GM18520 (cell line): Measurements from ENCODE around the gene ADRA2C.

ENCODE experiments used
- ATAC-seq: cut with Tn5 transposase; IDR thresholded peaks from one replicate; pipeline ENCODE4 v1.9.1; 2021; ENCODE audit not compliant: unreplicated experiment

ADRA2C gene

DNA sequence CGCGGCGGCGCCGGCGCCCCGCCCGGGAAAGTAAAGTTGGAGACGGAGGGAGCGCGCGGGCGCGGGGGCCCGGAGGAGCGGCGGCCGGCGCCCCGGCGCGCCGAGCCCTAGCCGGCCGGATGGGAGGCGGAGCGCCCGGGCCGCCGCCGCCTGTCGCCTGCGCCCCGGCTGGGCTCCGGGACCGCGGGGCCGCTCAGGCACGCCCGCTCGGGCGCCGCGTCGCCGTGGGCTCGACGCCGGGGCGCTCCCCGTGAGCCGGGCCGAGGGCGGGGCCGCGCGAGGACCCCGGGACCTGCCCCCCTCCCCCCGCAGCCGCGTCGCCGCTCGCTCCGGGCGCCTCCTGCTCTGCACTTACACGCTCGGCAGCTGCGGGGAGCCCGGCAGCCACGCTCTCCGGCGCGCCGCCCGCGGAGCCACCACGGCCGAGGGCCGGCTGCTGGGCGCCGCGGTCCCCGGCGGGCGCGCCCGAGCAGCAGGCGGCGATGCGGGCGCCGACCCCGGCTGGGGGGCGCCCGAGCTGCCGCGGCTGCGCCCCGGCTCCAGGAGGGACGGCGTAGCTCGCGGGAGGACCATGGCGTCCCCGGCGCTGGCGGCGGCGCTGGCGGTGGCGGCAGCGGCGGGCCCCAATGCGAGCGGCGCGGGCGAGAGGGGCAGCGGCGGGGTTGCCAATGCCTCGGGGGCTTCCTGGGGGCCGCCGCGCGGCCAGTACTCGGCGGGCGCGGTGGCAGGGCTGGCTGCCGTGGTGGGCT, at the start of gene ADRA2C:
TSS of gene ADRA2C (plus strand) at position 350 of the 749 bp plus-strand sequence. CDS start at position 572, 222 bp downstream.
- ATAC-seq, result no peak

DNA sequence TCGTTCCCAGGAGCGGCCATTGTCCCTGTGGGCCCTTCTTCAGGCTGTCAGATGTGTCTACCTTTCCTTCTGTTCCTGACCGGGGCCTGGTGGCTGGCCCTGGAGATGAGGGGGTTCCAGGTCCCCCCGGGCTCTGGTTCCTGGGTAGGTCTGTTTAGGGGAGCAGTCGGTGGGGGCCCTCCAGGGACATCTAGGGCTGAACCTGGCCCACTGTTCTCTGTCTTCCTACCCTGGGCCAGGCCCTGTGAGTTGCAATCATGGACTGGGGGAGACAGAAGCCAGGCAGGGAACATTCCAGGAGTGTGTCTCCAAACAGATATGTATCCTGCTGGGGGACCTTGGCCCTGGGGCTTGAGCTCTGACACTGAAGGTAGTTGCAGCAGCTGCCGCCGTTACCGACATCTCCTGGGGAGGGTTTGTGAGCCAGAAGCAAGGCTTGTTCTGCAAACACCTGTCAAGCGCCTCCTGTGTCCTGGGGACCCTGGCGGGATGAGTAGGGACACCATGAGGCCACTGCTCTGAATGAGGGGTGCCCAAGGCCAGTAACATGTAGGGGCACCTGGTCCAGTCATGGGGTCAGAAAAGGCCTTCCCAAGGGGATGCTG, 49.5 kb upstream of the ADRA2C start:
- ATAC-seq, result no peak

DNA sequence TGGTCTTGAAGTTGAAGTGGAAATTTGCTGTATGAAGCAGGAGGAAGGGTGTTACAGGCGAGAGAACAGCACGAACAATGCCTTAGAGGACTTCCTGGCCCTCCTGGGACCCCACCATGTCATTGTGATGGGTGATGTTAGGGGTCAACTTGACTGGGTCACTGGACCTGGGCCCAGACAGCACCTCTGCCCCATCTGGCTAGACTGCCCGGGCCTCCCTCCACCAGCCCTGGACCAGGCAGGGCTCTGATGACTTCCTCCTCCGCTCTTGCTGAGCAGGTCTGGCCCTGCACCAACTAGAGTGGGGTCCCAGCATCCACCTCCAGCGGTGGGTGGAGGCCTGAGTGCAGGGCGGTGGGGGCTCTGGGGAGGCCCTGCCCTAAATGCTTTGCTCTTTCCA, 48.9 kb upstream of the ADRA2C start:
- no peak for ATAC-seq

DNA sequence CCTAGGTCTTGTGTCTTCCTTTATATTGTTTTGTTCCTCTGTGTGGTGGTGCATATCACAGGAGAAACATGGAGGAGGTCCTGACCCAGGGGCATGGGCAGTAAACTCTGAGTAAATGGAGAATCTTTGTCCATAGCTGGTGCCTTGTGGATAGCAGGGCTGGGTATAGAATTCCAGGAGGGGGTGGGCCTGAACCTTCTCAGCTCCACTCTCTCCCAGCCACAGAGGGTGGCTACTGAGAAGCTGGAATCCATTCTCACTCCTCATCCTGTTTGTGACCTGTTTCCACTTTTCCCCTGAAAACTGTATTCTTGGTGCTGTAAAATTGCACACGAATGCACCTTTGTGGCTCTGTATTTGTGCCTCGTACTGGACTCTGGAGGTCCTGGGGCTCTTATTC, 47.7 kb upstream of the ADRA2C start:
- no peak for ATAC-seq

DNA sequence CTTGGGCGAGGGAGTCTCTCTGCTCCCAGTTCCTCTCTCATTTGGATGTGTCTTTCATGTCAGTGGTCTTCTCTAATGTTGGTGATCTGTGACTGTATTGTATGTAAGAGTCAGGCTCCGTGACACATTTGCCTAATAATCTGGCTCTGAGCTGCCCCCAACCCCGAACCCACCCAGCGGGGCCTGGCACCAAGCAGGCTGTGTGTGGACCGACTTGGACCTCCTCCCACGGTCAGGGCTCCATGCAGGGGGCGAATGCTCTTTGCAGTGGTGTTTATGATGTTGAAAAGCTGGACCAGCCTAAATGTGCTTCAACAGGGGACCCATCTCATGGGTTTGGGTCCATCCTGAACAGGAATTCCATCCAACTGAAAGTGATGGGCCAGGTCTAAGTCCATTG, 47.0 kb upstream of the ADRA2C start:
- ATAC-seq, result no peak

DNA sequence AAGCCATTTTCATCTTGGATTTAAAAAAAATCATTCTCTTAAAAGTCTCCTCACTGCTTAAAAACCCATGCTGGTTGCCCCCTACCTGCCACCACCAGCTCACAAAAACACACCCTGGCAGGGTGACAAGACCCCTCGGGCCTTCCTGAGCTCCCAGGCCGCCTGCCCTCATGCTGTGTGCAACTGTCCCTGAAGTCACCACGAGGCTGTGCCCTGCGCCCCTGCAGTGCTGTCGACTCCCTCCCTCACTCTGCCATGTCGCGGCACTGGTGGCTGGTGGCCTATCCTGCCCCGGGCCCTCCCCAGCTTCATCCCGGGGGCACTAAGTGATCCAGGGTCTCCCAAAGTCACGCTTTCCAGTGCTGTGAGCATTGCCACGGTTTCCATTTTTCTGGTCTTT, 46.3 kb upstream of the ADRA2C start:
- ATAC-seq, result no peak

DNA sequence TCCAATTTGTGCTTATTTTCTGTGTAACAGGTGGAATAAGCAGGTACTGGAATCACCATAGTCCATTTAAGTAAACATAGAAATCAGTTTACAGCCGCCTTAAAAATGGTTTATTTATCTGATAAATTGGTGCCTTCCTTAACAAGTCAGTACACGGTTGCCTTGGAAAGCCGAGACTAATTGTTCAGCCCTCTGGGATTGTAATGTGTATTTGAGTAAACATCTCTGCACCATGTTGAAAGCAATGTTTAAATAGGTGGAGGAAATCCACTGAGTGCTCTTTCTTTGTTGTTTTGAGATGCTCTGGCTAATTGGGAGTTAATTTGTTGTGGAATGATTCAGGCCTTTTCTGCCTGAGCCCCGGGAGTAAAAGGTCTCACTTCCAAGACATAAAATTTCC, 45.7 kb upstream of the ADRA2C start:
- no peak for ATAC-seq

DNA sequence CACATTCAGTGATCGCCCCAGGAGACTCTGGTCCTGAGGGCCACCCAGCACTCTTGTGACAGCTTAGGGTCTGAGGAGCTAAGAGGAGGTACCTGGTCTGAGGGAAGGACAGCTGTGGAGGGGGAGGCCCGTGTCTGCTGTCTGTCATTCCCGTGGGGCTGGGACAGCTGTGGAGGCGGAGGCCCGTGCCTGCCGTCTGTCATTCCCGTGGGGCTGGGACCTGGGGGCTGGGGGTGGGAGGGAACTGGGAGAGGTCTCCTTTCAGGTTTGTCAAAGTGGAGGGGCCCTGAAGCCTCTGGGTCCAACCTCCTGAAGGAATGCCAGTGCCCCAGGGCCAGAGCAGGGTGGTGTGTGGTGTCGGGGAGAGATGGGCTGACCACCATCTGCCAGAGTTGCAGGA, 45.0 kb upstream of the ADRA2C start:
- ATAC-seq, result no peak

DNA sequence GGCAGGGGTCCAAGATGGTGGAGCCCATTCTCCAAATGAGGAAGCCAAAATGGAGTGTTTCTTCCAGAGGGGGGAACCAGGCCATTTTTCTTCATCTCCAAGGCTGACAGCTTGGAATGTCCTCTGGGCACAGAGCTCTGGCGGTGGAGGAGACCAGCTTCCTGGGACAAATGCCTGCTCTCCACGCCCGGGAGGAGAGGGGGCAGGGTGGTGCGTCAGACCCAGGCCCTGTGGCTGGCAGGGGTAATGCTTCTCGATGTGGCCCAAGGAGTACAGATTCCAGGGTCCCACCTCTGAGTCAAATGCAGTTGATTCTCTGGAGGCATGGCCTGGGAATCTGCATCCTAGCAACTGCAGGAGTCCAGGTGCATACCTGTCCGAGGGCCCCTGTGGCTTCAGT, 44.6 kb upstream of the ADRA2C start:
- ATAC-seq, result no peak

DNA sequence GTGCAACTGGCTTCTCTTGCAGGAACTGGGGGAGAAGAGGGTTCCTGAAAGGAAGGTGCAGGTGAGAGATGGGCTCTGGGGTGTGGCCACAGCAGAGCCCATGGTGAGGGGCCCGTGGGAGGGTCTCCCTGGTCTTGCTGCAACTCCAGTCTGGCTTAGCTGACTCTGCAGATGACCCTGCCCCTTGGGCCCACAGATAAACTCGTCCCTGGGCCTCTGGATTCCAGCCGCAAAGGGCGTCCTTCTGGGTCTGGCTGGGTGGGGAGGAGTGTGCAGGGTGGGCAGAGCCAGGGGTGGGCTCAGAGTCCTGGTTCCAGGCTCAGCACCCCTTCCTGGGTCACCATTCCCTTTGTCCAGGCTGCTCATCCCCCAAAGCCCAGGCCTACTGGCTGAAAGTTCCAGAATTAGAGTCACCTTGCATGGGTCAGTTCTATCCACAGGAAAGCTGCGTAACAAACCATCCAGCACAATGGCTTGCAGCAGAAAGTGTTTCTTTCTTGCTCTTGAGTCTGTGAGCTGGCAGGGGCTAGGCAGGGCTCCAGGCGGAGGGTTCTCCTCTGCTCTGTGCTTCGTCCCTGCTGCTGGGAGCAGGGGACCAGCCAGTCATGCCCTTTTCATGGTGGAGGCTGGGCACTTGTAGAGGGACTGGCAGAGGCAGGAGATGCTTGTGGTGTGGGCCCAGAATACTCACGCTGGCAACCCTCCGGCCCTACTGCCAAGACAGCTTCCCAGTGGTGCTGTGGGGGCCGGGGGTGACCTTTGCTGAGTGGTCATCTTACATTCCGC, 43.5 kb upstream of the ADRA2C start:
- no peak for ATAC-seq

DNA sequence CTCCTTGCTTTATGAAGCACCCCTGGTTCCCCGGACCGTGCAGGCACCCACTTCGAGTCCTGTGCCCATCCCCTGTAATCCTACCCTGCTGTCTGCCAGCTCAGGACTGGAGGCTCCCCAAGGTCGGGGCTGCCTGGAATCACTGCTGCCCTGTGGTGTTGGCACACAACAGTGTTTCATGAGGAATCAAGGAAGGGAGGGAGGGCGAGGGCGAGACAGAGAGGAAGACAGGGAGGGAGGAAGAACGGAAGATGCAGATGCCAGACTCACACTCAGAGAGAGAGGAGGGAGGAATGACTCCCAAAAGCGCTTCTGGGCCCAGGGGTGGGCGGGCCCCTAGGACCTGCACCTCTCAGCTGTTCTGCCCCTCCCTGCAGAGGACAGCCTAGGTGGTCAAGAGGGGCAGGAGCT, 42.9 kb upstream of the ADRA2C start:
- ATAC-seq, result no peak

DNA sequence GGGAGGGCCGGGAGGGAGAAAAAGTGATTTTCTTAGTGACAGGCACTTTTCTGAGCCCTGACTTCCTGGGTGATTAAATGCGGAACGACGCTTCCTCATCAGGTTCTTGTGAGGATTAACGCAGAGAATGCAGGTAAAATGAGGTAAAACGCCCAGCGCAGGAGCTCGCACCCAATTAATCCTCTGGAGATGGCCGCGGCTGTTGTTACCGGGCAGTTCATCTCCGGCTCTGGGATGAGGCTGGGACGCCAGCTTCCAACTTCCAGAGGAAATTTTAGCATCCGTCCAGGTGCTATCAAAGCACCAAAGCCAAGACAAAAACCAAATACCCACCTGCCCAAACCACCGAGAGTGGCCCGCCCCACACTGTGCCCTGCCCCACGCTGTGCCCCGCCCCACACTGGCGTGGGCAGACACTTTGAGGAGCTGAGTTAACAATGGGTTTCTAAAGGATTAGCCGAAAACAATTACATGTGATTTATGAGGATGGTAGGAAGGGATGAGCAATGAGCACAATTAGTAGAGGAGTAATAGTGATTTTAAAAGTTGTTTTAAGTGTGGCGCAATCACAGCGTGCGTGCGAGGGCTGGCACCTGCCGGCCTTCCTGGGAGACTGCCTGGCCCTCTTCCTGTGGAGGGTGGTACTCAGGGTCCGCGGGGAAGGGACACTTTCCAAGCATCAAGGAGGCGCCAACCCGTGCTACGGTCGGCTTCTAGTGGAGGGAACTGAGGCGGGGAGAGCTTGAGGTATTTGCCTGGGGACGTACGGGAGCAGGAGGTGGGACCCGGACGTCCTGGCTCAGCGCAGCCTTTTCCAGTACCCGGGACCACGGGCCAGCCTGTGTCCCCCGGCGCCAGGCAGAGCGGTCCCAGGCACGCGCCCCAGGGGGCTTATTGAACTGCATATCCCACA, 41.6 kb upstream of the ADRA2C start:
- no peak for ATAC-seq

DNA sequence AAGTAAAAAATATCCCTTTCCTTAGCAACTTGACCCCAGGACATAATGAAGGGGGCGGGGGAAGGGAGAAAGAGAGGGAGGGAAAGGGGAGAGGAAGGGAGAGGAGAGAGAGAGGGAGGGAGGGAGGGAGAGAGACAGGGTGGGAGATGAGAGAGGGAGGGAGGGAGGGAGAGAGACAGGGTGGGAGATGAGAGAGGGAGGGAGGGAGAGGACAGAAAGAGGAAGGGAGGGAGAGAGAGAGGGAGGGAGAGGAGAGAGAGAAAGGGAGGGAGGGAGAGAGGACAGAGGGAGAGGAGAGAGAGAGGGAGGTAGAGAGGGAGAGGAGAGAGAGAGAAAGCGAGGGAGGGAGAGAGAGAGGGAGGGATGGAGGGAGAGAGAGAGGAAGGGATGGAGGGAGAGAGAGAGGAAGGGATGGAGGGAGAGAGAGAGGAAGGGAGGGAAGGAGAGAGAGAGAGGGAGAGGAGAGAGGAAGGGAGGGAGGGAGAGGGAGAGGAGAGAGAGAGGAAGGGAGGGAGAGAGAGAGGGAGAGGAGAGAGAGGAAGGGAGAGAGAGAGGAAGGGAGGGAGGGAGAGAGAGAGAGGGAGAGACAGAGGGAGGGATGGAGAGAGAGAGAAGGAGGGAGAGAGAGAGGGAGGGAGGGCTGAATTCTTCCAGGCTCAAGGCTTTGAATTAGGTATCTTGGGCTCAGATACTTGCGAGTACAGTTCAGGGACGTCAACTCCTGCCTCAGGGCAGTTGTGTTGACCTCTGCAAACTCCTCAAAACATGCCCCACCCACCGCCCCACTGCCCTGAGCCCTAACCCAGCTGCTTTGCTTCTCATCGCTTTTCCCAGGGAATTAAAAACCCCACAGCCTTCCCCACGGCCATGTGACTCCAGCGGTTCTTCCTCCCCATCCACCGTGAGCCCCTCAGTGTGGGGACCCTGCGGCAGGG, 40.0 kb upstream of the ADRA2C start:
- ATAC-seq, result no peak

DNA sequence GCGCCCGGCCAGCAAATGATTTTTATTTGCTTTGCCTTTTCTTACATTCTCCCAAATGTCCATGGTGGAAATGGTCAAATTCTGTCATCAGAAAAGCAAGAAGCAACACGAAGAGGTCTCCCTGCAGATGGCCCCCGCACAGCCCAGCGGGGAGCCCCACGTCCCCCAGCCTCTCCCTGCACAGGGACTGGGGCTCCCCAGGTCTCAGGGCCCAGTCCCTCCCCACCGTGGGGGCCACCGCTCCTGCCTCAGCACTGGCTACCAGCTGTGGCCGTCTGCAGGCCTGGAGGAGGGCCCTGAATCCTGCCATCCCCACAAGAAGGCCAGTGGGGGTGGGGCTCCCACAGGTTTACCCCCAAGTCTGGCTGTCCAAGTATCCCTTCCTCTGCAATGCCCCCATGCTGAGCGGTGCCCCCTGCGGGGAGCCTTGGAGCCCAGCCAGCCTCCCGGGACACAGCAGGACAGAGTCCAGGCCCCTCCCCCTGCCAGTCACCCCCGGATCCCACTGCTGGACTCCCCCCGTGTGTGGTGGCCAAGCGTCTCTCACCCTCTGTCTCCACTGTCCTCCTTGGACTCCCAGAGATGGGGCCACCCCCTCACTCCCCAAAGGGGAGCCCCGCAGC, 38.2 kb upstream of the ADRA2C start:
- no peak for ATAC-seq

DNA sequence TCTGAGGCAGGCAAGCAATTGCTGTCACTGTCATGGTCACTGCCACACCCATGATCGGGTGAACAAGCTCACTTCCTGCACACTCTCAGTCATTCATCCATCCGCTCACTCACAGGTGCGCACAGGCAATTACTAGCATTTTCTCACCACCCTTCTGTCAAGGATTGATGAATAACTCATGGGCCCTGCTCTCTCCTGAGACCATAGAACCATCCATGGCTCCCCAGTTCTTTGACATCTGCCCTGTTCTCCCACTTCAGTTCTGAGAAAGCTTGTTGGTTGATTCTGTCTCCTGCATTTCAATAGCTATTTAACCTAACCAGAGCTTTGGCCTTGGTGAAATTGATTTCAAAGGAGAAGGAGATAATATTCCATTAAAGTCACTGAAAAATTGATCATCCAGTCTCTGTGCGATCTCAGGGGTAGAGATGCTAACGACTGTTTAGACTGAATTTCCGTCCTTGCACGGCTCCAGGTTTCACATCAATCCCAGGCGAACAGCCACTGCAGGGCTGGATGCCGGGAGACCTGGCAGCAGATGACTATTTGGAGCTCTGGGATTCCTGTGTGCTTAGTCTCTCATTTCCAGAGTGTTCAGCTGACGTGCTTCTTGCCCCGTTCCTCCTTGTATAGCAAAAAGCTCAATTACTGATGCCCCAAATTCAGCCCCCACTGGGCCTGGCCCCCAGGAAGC, 36.9 kb upstream of the ADRA2C start:
- ATAC-seq, result no peak

DNA sequence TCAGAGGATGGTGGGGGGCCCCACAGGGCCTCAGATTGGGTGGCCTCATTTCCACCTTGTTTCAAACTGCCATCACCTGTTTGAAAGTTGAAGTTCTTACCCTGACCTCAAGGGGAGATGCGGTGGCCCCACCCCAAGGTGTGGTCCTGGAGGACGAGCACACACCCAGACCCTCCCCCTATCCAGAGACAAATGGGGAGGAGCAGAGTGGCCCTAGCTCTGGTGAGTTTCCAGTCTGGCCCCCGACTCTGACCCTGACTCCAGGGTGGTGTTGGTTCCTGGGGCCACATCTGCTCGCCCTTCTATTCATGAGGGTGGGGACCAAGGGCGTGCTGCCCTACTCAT, 36.3 kb upstream of the ADRA2C start:
- ATAC-seq, result no peak

DNA sequence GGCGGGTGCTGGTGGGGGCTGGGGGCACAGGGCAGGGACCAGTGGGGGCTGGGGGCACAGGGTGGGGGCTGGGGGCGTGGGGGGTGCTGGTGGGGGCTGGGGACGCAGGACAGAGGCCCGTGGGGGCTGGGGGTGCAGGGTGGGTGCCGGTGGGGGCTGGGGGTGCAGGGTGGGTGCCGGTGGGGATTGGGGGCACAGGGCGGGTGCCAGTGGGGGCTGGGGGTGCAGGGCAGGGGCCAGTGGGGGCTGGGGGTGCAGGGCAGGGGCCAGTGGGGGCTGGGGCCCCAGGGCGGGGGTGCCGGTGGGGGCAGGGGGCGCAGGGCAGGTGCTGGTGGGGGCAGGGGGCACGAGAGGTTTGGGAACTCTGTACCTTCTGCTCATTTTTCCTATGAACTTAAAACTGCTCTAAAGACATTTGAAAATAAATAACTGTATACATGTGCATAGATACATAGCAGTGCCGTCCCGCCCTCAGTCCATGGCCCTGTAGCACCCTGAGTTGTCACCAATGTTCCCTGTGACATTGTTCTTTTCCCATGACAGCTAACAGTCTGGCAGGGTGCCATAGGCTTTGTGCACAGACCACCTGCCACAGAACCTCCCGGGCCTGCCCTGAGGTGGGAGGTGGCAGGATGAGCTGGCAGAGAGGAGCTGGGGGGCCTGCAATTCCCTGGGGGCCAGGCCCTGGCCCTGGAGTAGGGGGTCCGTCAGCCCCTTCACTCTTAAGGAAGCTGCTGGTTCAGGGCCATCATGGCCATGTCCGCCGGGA, 35.6 kb upstream of the ADRA2C start:
- no peak for ATAC-seq
